ENCODE data around the gene VPS37B.

The VPS37B gene

GRCh38 chr12:122866379-122866778 lies 29.5 kb downstream of the VPS37B start:
- TF ChIP-seq, protein P1, sequence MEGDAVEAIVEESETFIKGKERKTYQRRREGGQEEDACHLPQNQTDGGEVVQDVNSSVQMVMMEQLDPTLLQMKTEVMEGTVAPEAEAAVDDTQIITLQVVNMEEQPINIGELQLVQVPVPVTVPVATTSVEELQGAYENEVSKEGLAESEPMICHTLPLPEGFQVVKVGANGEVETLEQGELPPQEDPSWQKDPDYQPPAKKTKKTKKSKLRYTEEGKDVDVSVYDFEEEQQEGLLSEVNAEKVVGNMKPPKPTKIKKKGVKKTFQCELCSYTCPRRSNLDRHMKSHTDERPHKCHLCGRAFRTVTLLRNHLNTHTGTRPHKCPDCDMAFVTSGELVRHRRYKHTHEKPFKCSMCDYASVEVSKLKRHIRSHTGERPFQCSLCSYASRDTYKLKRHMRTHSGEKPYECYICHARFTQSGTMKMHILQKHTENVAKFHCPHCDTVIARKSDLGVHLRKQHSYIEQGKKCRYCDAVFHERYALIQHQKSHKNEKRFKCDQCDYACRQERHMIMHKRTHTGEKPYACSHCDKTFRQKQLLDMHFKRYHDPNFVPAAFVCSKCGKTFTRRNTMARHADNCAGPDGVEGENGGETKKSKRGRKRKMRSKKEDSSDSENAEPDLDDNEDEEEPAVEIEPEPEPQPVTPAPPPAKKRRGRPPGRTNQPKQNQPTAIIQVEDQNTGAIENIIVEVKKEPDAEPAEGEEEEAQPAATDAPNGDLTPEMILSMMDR (IDR thresholded peaks at IDR 0.05; ENCODE audit: low read depth, low read length, missing control alignments) = no peak
- no peak overlapping the region for H3K4me3 ChIP-seq (ENCODE audit: low read depth, low read length)
- no peak for DNase-seq (ENCODE audit: low read depth)
- in situ Hi-C loops (cut with HindIII; ENCODE audit: low sequenced_read_pairs) = no loop called here

DNA sequence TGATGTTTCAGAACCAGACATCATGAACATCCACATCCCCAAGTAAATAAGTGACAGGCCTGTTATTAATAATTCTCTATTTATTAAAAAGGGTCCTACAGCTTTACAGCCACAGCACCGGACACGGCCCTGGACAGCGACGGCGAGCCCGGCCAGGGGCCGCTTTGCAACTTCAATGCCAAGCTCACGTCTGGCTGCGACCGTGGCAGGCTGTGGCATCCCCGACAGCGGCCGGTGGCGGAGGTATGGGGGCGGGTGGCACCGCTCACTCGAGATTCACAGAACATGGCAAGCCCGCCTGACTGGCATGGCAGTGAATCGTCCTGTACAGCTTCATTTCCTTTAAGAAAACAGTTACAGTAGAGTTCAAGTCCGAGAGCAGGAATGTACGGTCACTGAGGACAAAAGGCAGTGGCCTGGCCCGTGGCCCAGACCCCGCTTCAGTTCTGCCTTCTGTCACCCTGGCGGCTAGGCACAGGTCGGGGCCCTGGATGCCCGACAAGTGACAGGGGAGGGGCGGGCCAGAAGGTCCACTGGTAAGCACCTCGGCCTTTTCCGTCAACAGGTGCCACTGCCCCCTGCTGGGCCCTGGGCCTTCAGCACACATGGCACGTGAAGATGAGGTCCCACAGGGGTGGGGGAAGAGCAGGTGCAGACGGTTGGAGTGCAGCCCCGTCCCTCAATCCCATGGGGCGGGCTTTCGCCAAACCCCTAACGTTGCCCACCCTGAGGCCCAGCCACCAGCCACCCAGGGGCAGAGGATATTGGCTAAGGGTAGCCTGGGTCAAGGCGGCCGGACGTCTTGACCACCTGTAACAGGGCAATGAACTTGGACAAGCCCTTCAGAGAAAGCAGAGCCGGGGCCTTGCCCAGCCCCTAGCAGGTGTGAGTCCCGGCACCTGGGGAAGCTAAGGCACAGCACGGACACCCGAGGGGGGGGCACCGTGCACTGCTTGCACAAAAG lies 30.4 kb downstream of the VPS37B start:
- H3K4me3 ChIP-seq (ENCODE audit: low read depth, low read length) = no peak overlapping the region
- DNase-seq (ENCODE audit: low read depth) = no peak
- in situ Hi-C loops (cut with HindIII; ENCODE audit: low sequenced_read_pairs) = no loop called here
- TF ChIP-seq, protein P1 (IDR thresholded peaks at IDR 0.05; ENCODE audit: low read depth, low read length, missing control alignments) = peak; percentile 9

DNA sequence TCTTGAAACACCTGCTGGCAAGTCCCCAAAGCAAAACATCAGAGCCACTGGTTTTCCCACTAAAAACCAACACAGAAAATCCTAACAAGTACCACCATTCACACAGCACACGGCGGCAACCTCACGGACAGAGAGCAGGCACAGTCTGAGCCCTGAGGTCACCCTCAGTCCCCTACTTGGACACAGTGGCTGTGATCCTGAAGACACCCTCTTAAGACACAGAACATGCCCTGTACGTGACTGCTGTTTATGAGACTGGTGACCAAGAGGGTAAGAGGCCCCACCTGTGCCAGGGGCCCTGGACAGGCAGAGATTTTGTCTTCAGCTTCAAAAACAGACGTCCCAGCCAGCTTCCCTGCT lies 31.1 kb downstream of the VPS37B start:
- in situ Hi-C loops (cut with HindIII; ENCODE audit: low sequenced_read_pairs) = no loop called here
- DNase-seq (ENCODE audit: low read depth) = no peak
- no peak overlapping the region for H3K4me3 ChIP-seq (ENCODE audit: low read depth, low read length)
- TF ChIP-seq, protein P1 (IDR thresholded peaks at IDR 0.05; ENCODE audit: low read depth, low read length, missing control alignments) = no peak

- in situ Hi-C loops (cut with HindIII; ENCODE audit: low sequenced_read_pairs) = no loop called here
- TF ChIP-seq, protein P1 (IDR thresholded peaks at IDR 0.05; ENCODE audit: low read depth, low read length, missing control alignments) = no peak
- no peak overlapping the region for H3K4me3 ChIP-seq (ENCODE audit: low read depth, low read length)
- no peak for DNase-seq (ENCODE audit: low read depth)
Observed at GRCh38 chr12:122862872-122863701, 32.8 kb downstream of the VPS37B start.

- TF ChIP-seq, protein P1 (IDR thresholded peaks at IDR 0.05; ENCODE audit: low read depth, low read length, missing control alignments) = no peak
- in situ Hi-C loops (cut with HindIII; ENCODE audit: low sequenced_read_pairs) = no loop called here
- no peak overlapping the region for H3K4me3 ChIP-seq (ENCODE audit: low read depth, low read length)
- DNase-seq (ENCODE audit: low read depth) = no peak
Observed at GRCh38 chr12:122862110-122862634, 33.8 kb downstream of the VPS37B start.

DNA sequence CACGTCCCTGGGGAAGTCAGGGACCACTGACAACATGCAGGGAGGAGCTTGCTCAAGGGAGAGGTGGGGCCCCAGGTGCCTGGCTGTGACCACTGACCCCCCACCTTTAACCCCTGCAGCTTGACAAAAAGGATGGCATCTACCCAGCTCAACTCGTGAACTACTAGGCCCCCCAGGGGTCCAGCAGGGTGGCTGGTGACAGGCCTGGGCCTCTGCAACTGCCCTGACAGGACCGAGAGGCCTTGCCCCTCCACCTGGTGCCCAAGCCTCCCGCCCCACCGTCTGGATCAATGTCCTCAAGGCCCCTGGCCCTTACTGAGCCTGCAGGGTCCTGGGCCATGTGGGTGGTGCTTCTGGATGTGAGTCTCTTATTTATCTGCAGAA lies 34.3 kb downstream of the VPS37B start:
- TF ChIP-seq, protein P1 (IDR thresholded peaks at IDR 0.05; ENCODE audit: low read depth, low read length, missing control alignments) = no peak
- in situ Hi-C loops (cut with HindIII; ENCODE audit: low sequenced_read_pairs) = no loop called here

More for the DNA sequence above, 34.3 kb downstream of the VPS37B start:
- H3K4me3 ChIP-seq (ENCODE audit: low read depth, low read length) = no peak overlapping the region
- DNase-seq (ENCODE audit: low read depth) = no peak

Data from astrocyte of the cerebellum (primary cell).